B cell (primary cell): ENCODE data around the gene PRSS8. TPM values are rescaled to one million over a fixed set of nuclear protein-coding genes. Genes with fewer than 3 reads are reported as not detected.

Experiments
- ATAC-seq: fragments of 200-7000 bp; cut with Tn5 transposase; one replicate; pipeline ENCODE4 v1.10.0; 2021; ENCODE audit warnings: low read depth, mild to moderate bottlenecking, moderate number of reproducible peaks, moderate library complexity
- CTCF ChIA-PET: fragments of 350-600 bp; sonication (Branson Sonifier 250); formaldehyde crosslinking; loops from one replicate; lab custom pipeline; 2021; ENCODE audit warnings: antibody characterized with exemption, inconsistent platforms; lab: Charles Lee
- POLR2A ChIA-PET: fragments of 350-600 bp; sonication (Branson Sonifier 250); formaldehyde crosslinking; loops from one replicate; lab custom pipeline; 2021; ENCODE audit warnings: antibody characterized with exemption; lab: Charles Lee
- DNase-seq: peaks from one replicate; pipeline ENCODE4 v3.0.0; 2013
- H2AFZ ChIP-seq: 2 replicates; pipeline ENCODE4 v1.6.1; 2012; ENCODE audit warnings: mild to moderate bottlenecking, low read depth, low read length; ENCODE audit not compliant: insufficient read depth, poor library complexity, severe bottlenecking
- H3K27ac ChIP-seq, 2 donors: 1 replicate in 1 of 2; 2 replicates in 1 of 2; pipeline ENCODE4 v1.5.1; 2012 to 2013; ENCODE audit warnings: low read length in 2 of 2, mild to moderate bottlenecking in 2 of 2, moderate library complexity in 1 of 2
- H3K27me3 ChIP-seq, 4 experiments: fragments of 200-600 bp in 1 of 4; sonication (generic) in 1 of 4; replicated peaks in 1 of 4; 1 replicate in 2 of 4; 2 replicates in 2 of 4; pipeline versions ENCODE4 v1.6.1 to v1.7.0; 2013 to 2016; ENCODE audit warnings: low read length in 3 of 4, mild to moderate bottlenecking in 2 of 4, mixed read lengths in 1 of 4, moderate library complexity in 1 of 4; ENCODE audit not compliant: insufficient read depth in 4 of 4, control insufficient read depth in 3 of 4; ENCODE audit errors: control extremely low read depth in 1 of 4
- H3K36me3 ChIP-seq, 2 experiments: replicated peaks in 1 of 2; 1 replicate in 1 of 2; 2 replicates in 1 of 2; pipeline versions ENCODE4 v1.6.1 to v1.7.1; 2013; ENCODE audit warnings: low read length in 1 of 2; ENCODE audit not compliant: insufficient read depth in 2 of 2, control insufficient read depth in 1 of 2; ENCODE audit errors: control extremely low read depth in 1 of 2, extremely low read depth in 1 of 2
- H3K4me1 ChIP-seq, 2 donors: fragments of 200-600 bp in 1 of 2; sonication (generic) in 1 of 2; 1 replicate in 1 of 2; 2 replicates in 1 of 2; pipeline versions ENCODE4 v1.5.1 to v1.6.1; 2013 to 2017; ENCODE audit warnings: low read length in 2 of 2; ENCODE audit not compliant: control insufficient read depth in 2 of 2, insufficient read depth in 2 of 2
- H3K4me2 ChIP-seq: replicated peaks from 2 replicates; pipeline ENCODE3; 2012; ENCODE audit warnings: mild to moderate bottlenecking, low read depth, low read length; ENCODE audit not compliant: poor library complexity, severe bottlenecking
- H3K4me3 ChIP-seq, 5 experiments: fragments of 200-600 bp in 1 of 5; sonication (generic) in 1 of 5; 1 replicate in 3 of 5; 2 replicates in 2 of 5; pipeline versions ENCODE4 v1.5.1 to v1.7.0; 2011 to 2016; ENCODE audit warnings: low read length in 4 of 5, mild to moderate bottlenecking in 4 of 5, low read depth in 2 of 5, control low read depth in 1 of 5, moderate library complexity in 1 of 5; ENCODE audit not compliant: insufficient read depth in 1 of 5; ENCODE audit errors: control extremely low read depth in 1 of 5, extremely low read depth in 1 of 5
- H3K79me2 ChIP-seq: fragments of 200-600 bp; sonication (generic); one replicate; pipeline ENCODE4 v1.6.0; 2016; ENCODE audit warnings: low read length; ENCODE audit not compliant: control insufficient read depth, insufficient read depth
- H3K9ac ChIP-seq: fragments of 200-600 bp; sonication (generic); 2 replicates; pipeline ENCODE4 v1.6.1; 2017; ENCODE audit warnings: mild to moderate bottlenecking, low read length, moderate library complexity
- H3K9me3 ChIP-seq, 3 donors: one replicate each; pipeline versions ENCODE4 v1.6.1 to v1.7.1; 2013; ENCODE audit warnings: low read length in 2 of 3; ENCODE audit not compliant: control insufficient read depth in 2 of 3, insufficient read depth in 1 of 3; ENCODE audit errors: control extremely low read depth in 1 of 3
- H4K20me1 ChIP-seq: 2 replicates; pipeline ENCODE4 v1.6.0; 2012; ENCODE audit warnings: mild to moderate bottlenecking, low read length; ENCODE audit not compliant: insufficient read depth, control insufficient read depth, poor library complexity, severe bottlenecking
- H3K27ac Mint-ChIP-seq: one replicate; pipeline ENCODE4 v1.8.0; 2021; ENCODE audit warnings: mixed read lengths
- H3K27me3 Mint-ChIP-seq: one replicate; pipeline ENCODE4 v1.8.0; 2021; ENCODE audit warnings: mixed read lengths
- H3K4me1 Mint-ChIP-seq: one replicate; pipeline ENCODE4 v1.8.0; 2021; ENCODE audit warnings: mixed read lengths
- H3K4me3 Mint-ChIP-seq: one replicate; pipeline ENCODE4 v1.8.0; 2021; ENCODE audit warnings: mixed read lengths
- H3K9me3 Mint-ChIP-seq: one replicate; pipeline ENCODE4 v1.8.0; 2022; ENCODE audit warnings: mixed read lengths; ENCODE audit not compliant: insufficient read depth
- CTCF ChIP-seq: fragments of 200-600 bp; IDR thresholded peaks from one replicate; pipeline ENCODE4 v1.8.0; 2022; ENCODE audit warnings: antibody characterized with exemption, mild to moderate bottlenecking
- EZH2 ChIP-seq: IDR thresholded peaks from 2 replicates; pipeline ENCODE4 v1.6.1; 2012; ENCODE audit warnings: borderline replicate concordance, low read depth, mild to moderate bottlenecking, moderate library complexity, low read length; ENCODE audit not compliant: insufficient read depth, poor library complexity, severe bottlenecking
- WGBS: methylation state at CpG from one replicate; pipeline ENCODE4 v1.1.5; 2013; ENCODE audit warnings: missing lambda C conversion rate; ENCODE audit not compliant: insufficient coverage; 5-methylcytosine and 5-hydroxymethylcytosine counted together
- intact Hi-C: fragments of 100-400 bp; cut with micrococcal nuclease; formaldehyde crosslinking; loops from one replicate; pipeline ENCODE4 v1.10.0; 2022
- polyA minus RNA-seq: library from RNA; depleted of rRNA, polyadenylated mRNA; stranded (reverse); fragments of >200 nt; gene quantifications from 2 replicates; pipeline ENCODE4 v1.2.3, GENCODE V29; 2012
- polyA plus RNA-seq: library from polyadenylated mRNA; depleted of rRNA; stranded (reverse); fragments of >200 nt; gene quantifications from 2 replicates; pipeline ENCODE4 v1.2.3, GENCODE V29; 2012
- total RNA-seq, 2 donors: library from RNA; stranded (reverse); fragments of 120-200 nt in 1 of 2; gene quantifications; 1 replicate in 1 of 2; 2 replicates in 1 of 2; pipeline versions ENCODE4 v1.2.3 to v1.2.4, GENCODE V29; 2013 to 2022

PRSS8 gene
- not detected in 2 replicates for total RNA-seq
- not detected for total RNA-seq (2013)
- not detected in 2 replicates for polyA plus RNA-seq
- 0.21 TPM in 1 of 2 replicates, not detected in the other for polyA minus RNA-seq

- no peaks in the 10 kb centered on the region for H3K9me3 Mint-ChIP-seq
- H3K27me3 Mint-ChIP-seq: no peaks in the 10 kb centered on the region
- H3K4me1 Mint-ChIP-seq: no peaks in the 10 kb centered on the region
- intact Hi-C loops: no loop called here
- no peak within 1 kb of the TSS for H3K27ac Mint-ChIP-seq
- H3K4me1 ChIP-seq: no peaks in the 10 kb centered on the region
- TF ChIP-seq CTCF (no peak), EZH2 (no peak)
- H2AFZ ChIP-seq: no peak within 1 kb of the TSS
- no peaks in the 10 kb centered on the region for H3K79me2 ChIP-seq
- no peaks in the 10 kb centered on the region for H3K9me3 ChIP-seq
- H3K4me3 ChIP-seq: no peak within 1 kb of the TSS
- peak; percentile 5 for DNase-seq
- no peaks in the 10 kb centered on the region for H4K20me1 ChIP-seq
- H3K4me3 Mint-ChIP-seq: no peak within 1 kb of the TSS
- no peaks in the 10 kb centered on the region for H3K27me3 ChIP-seq
- no peak within 1 kb of the TSS for H3K4me2 ChIP-seq
- ChIA-PET CTCF (no interaction called here), POLR2A (interaction anchor here (1.2 kb wide), 1 partner anchor 8 kb away, joined by 3 read pairs; no protein-coding TSS in a partner anchor)
- ATAC-seq: no peak
- H3K27ac ChIP-seq: no peak within 1 kb of the TSS
- no peak within 1 kb of the TSS for H3K9ac ChIP-seq
- peaks cover 0 to 19% of the 10 kb centered on the region in 2 experiments for H3K36me3 ChIP-seq
- 92% methylated on average over 18 of the region's 22 CpGs for WGBS
These were observed at the start of gene PRSS8 for GRCh38 chr16:31135535-31136286. TSS of gene PRSS8 (minus strand) at chr16:31135727. CDS start at chr16:31135498, 229 bp downstream.

- no peak overlapping the region for H2AFZ ChIP-seq
- H3K36me3 ChIP-seq: peaks cover 13 to 76% of the 10 kb centered on the region in 2 experiments
- H3K27ac ChIP-seq: no peak overlapping the region
- no peak overlapping the region for H3K9ac ChIP-seq
- Mint-ChIP-seq H3K4me3 (no peak overlapping the region), H3K4me1 (peaks cover 57% of the 10 kb centered on the region), H3K27ac (no peak overlapping the region), H3K9me3 (no peaks in the 10 kb centered on the region), H3K27me3 (no peaks in the 10 kb centered on the region)
- intact Hi-C loops: loop anchor here (10.0 kb wide), 2 partner anchors 80 to 690 kb away; partner anchors contain the start of genes BCKDK and ZNF267
- ChIA-PET CTCF (no interaction called here), POLR2A (interaction anchor here (1.0 to 1.1 kb wide), 2 partner anchors 16 to 18 kb away, joined by 3 to 7 read pairs; partner anchors contain the start of gene PYCARD)
- peaks cover 18 to 32% of the 10 kb centered on the region in 2 donors for H3K4me1 ChIP-seq
- H3K79me2 ChIP-seq: peaks cover 84% of the 10 kb centered on the region
- no peaks in the 10 kb centered on the region for H3K27me3 ChIP-seq
- DNase-seq: no peak
- H3K4me3 ChIP-seq: no peak overlapping the region
- no peak overlapping the region for H3K4me2 ChIP-seq
- no peaks in the 10 kb centered on the region for H3K9me3 ChIP-seq
- peaks cover 93% of the 10 kb centered on the region for H4K20me1 ChIP-seq
- no peak for ATAC-seq
- TF ChIP-seq EZH2 (no peak), CTCF (no peak)
- WGBS: 98% methylated on average over 14 of the region's 14 CpGs
These were observed 49.4 kb upstream of the PRSS8 start for GRCh38 chr16:31184888-31185287.
